GM03348 (cell line): Measurements from ENCODE around the gene LNX1.
A peak's percentile ranks its signal among the peaks of the same experiment; 100 is the strongest.

ENCODE experiments used
- DNase-seq: peaks from one replicate; pipeline ENCODE4 v3.0.0; 2012; ENCODE audit warnings: low spot score

The LNX1 gene

GRCh38 chr4:53591372-53591892, at the start of gene LNX1:
TSS of gene LNX1 (minus strand) at chr4:53591486. CDS start at chr4:53574002, 17,484 bp downstream.
- DNase-seq, result no peak

GRCh38 chr4:53640576-53641453, 49.5 kb upstream of the LNX1 start:
- DNase-seq, result no peak

GRCh38 chr4:53638919-53639318, 47.6 kb upstream of the LNX1 start:
- DNase-seq, result no peak

GRCh38 chr4:53637348-53637747, 46.1 kb upstream of the LNX1 start:
- no peak for DNase-seq

- DNase-seq, result no peak
These were observed 44.6 kb upstream of the LNX1 start for GRCh38 chr4:53635697-53636483.

- peak; percentile 63 for DNase-seq
These were observed 42.3 kb upstream of the LNX1 start for GRCh38 chr4:53633608-53634007.

- DNase-seq, result no peak
These were observed 38.0 kb upstream of the LNX1 start for GRCh38 chr4:53629296-53629695.

- no peak for DNase-seq
These were observed 35.2 kb upstream of the LNX1 start for GRCh38 chr4:53626491-53626890.

- DNase-seq, result no peak
These were observed 34.6 kb upstream of the LNX1 start for GRCh38 chr4:53625888-53626287.

- DNase-seq, result peak; percentile 35
These were observed 31.5 kb upstream of the LNX1 start for GRCh38 chr4:53622739-53623151.

GRCh38 chr4:53620956-53621355, 29.7 kb upstream of the LNX1 start:
- DNase-seq, result no peak

- no peak for DNase-seq
These were observed 28.1 kb upstream of the LNX1 start for GRCh38 chr4:53619431-53619830.

- no peak for DNase-seq
These were observed 27.0 kb upstream of the LNX1 start for GRCh38 chr4:53618321-53618720.

GRCh38 chr4:53617101-53617680, 25.9 kb upstream of the LNX1 start:
- DNase-seq, result no peak

- no peak for DNase-seq
These were observed 24.9 kb upstream of the LNX1 start for GRCh38 chr4:53616219-53616618.

- DNase-seq, result no peak
These were observed 23.3 kb upstream of the LNX1 start for GRCh38 chr4:53614591-53614990.

GRCh38 chr4:53613428-53613827, 22.1 kb upstream of the LNX1 start:
- no peak for DNase-seq

GRCh38 chr4:53608649-53609048, 17.4 kb upstream of the LNX1 start:
- no peak for DNase-seq

GRCh38 chr4:53608242-53608641, 17.0 kb upstream of the LNX1 start:
- no peak for DNase-seq

- no peak for DNase-seq
These were observed 14.5 kb upstream of the LNX1 start for GRCh38 chr4:53605783-53606182.

- DNase-seq, result no peak
These were observed 11.1 kb upstream of the LNX1 start for GRCh38 chr4:53602390-53602789.

- DNase-seq, result peak; percentile 11
These were observed 10.0 kb upstream of the LNX1 start for GRCh38 chr4:53601251-53601764.
